Measurements from ENCODE around the gene HSF5.

Gene HSF5, protein sequence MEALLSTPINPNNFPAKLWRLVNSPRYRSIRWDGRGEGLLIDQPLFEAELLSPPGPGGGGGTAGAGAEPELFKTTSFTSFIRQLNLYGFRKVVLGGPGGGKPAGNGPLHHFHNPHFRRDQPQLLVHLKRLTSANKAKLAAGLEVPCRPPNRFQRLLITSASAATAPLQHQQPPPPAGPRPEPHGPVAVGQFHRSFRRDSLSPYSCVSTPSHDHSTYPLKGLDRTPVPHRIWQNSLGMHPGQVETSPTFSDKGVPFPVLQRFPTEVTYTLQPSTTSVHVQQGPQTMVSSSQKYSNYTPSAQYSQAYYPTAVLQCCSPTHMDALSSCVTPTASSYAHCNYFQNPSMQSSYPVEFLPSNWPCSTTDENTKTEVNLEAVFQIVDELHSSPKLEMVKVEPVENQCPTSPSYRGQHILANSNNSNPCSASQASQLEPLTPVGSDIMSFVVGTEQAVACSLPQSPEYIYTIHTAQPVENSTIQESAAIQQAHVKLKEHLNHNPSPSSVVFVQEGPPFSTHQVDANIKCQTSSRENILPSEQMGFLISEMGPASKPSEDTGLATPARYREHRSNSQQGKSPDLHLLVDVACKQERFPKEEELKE

DNA sequence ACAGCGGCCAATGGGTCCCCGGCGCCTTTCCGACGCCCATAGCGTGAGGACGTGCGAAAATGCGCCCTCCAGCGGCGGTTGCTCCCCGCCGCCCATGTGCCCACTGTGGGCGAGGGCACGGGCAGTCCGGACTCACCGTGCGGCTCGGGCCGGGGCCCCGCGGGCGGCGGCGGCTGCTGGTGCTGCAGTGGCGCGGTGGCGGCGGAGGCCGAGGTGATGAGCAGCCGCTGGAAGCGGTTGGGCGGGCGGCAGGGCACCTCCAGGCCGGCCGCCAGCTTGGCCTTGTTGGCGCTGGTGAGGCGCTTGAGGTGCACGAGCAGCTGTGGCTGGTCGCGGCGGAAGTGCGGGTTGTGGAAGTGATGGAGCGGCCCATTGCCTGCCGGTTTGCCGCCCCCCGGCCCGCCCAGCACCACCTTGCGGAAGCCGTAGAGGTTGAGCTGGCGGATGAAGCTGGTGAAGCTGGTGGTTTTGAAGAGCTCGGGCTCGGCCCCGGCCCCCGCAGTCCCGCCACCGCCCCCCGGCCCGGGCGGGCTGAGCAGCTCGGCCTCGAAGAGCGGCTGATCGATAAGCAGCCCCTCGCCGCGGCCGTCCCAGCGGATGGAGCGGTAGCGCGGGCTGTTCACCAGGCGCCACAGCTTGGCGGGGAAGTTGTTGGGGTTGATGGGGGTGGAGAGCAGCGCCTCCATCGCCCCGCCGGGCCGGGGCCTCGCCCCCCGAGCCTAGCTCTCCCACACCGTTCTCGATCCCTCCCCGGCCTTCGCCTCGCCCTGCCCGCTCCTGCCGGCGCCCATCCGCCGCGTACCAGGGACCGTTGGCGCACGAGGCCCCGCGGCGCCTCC is at the start of gene HSF5:
Gene HSF5 (minus strand): TSS at position 820 of the 839 bp plus-strand sequence. CDS start 134 bp downstream, at position 686.
- H3K4me3 ChIP-seq (ENCODE audit: low read depth, low read length), result no peak within 1 kb of the TSS

DNA sequence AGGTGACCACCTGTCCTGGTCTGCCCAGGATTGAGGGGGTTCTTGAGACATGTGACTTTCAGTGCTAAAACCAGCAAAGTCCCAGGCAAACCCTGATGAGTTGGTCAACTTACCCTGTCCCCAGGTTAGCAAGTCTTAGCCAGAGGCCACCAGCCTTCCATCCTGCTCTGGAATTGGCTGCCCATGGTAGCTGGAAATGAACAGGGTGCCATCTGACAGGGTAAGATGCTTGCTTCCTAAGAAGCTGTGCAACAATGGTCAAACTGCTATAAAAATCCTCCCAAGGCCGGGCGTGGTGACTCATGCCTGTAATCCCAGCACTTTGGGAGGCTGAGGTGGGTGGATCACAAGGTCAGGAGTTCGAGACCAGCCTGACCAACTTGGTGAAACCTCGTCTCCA is 49.1 kb upstream of the HSF5 start:
- no peak overlapping the region for H3K4me3 ChIP-seq (ENCODE audit: low read depth, low read length)

DNA sequence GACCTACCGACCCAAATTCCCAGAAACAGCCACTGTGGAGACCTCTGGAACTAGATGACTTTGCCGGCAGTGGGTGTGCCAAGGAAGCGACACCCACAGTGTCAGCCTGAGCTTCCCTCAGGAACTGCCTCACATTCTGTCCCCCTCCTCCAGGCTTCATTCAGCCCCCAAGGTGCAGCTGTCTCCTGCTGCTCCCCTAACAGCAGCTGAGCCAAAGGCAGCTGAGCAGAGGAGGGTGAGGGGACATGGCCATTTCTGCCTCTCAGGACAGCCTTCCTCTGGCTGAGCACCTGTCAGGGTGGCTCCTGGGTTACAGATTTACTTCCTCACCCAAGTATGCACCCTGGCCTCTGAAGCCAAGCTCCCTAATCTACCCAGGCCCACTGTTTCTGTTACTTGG is 48.3 kb upstream of the HSF5 start:
- no peak overlapping the region for H3K4me3 ChIP-seq (ENCODE audit: low read depth, low read length)

DNA sequence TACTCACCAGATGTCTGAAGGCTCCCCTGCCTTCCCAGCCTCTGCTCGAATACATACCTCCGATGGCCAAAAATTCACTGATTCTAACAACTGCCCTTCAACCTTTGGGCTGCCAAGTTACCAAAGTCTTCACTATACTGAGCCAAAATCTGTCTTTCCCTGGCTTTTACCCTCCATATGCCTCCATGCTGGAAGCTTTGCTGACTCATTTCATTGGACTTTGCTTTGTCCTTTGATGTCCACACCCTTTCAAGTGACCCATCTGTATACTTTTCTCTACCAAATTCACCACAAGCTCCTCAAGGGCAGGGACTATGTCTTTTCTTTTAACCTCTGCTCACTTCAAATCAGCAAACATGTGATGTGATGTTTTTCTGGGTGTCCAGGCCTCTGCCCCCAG is 47.2 kb upstream of the HSF5 start:
- H3K4me3 ChIP-seq (ENCODE audit: low read depth, low read length), result no peak overlapping the region

DNA sequence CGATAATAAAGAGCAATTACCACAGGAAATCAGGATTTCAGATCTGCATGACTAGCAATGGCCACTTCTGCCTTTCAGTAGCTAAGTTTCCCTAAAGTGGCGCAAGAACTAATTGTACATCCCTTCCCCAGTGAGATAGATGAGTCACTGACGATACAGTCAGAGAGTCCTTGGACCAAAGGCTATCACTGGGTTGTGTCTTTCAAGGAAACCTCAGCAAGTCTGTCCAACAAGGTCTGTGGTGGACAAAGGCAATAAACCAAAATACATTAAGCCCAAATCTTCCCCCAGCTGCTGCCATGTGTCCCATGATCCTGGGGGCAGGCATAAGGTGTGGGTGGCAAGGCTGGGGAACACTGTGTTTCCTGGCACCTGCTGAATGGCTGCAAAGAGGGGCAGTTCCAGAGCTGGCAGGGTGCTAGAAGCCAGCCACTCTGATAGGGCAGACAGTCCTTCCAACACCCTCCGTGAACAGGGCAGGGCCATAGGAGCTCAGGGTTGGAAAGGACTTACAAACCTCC is 46.8 kb upstream of the HSF5 start:
- H3K4me3 ChIP-seq (ENCODE audit: low read depth, low read length), result no peak overlapping the region

DNA sequence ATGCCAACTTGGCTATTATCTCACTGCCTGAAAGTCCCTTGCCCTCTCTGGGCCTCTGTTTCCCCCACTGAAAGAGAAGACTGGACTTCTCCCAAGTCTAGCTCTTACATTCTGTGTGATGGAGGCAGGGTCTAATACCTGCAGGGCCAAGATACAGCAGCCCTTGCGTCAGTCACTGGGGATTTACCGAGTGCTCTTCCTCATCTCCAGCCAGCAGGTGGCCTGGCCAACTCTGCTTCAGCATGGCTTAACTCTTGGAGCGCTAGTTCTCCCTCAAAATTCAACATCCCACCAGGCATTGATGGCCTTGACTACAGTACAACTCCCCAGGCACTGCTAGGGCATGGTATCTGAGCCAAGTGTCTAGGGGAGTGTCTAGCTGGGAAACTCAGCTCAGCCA is 46.1 kb upstream of the HSF5 start:
- no peak overlapping the region for H3K4me3 ChIP-seq (ENCODE audit: low read depth, low read length)

DNA sequence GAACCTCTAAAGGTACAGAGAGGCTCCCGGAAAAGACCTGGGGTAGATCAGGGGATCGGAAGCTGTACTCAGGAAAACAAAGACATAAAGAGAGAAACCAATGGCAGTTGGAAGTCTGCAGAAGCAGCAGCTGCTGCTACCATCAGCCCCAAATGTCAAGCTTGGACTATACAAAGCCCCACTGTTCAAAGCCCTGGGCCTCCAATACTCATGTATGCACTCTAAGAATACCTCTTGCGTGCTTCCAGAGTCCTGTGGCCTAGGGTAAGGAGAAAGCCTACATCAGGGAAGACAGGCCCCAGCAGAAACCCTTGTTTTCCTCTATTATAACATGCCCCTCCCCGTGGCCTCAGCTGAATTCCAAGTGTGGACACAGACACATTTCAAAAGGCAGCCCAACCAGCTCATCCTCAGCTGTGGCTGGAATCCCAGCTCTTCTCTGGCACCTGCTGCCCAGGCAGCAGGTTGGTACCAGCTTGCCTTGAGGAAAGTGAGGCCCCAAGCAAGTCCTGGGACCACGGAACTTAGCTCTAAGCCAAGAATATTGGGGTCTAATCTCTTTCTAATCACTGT is 45.5 kb upstream of the HSF5 start:
- no peak overlapping the region for H3K4me3 ChIP-seq (ENCODE audit: low read depth, low read length)

DNA sequence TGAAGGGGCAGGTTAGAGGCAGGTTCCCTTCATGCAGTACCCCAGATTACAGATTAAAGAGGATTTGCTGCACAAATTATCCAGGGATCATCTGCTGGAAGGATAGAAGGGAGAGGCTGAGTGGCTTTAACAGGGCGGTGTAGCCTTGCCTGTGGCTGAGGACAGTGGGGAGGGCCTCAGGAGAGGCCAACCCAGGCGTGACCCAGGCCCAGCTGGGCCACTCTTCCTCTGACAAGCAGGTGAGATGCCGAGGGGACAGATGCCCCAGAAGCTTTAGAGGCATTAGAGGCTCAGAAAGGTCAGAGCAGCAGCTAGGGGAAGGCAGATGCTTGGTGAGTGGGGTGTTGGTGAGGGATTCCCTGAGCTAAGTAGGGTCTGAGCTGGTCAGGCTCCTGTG is 44.3 kb upstream of the HSF5 start:
- H3K4me3 ChIP-seq (ENCODE audit: low read depth, low read length), result peak overlapping the region; percentile 76

DNA sequence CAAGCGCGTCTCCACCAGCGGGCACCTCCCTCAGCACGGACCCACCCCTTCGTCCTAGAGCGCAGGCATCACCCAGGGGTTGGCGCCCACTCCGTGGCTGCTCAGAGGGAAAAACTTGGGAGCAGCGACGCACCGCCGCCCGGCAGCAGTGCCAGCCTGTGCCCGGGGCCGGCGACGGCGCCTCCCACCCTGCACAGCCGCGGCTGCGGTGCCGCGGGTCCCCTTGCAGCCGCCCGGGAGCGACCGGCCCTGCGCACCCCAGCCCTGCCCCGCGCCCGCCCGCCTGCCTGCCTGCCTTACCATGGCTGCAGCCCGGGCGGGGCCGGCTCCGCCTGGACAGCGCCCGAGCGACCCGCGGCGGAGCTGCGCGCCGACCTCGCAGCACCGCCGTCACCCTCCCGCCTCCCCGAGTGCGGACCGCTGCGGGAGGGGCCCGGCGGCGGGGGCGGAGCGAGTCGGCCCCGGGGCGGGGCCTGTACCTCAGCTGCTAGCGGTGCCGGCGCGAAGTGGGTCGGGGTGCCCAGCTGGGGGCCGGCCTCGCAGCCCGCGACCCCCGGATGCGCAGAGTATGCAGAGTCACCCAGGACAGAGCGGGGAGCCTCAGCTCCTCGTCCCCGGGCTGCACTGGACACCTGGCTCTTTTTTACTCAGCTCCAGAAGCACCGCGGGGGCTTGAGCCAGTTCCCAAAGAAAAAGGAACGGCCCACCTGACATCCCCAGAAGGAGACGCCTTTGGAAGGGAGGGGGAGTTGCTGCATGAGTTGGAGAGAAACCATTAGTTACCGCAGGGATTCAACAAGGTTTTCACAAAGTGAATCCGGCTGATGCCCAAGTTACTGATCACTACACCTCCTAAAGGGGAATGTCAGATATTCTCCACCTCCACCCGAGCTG is 43.7 kb upstream of the HSF5 start:
- peak overlapping the region; percentile 76 for H3K4me3 ChIP-seq (ENCODE audit: low read depth, low read length)

DNA sequence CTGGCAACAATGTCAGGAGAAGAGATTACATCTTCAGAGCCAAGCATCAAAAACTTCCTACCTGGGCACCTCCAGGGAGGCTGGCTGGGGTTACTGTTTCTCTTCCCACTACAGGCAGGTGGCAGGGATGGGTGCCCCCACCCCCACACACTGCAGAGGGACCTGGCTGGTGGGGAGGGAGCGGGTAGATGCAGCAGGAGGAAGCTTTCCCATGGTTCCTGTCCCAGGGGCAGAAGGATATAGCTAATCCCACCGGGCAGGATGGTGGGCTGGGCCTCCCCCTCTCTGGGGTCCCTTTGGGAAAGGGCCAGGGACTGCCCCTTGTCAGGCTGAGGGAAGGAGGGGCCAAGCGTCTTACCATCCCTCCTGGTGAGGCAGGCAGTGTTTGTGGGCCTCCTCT is 42.9 kb upstream of the HSF5 start:
- H3K4me3 ChIP-seq (ENCODE audit: low read depth, low read length), result peak overlapping the region; percentile 76

DNA sequence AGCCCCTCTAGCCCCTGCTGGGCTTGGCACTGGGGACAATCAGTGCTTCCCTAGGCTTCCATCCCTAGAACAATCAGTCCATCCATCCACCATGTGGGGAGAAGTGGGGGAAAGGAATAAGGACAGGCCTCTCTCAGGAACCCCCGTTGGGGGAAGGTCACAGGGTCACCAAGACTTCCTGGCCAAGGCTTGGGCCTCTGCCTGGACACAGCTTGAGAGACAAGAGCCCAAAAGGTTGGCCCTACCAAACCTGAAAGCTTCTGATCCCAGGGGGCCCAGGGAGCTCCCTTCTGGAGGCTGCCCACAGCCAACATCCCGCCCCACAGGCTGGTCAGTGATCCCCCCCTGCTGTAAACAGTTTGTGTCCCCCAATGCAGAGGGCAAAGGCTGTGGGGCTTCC is 42.4 kb upstream of the HSF5 start:
- H3K4me3 ChIP-seq (ENCODE audit: low read depth, low read length), result no peak overlapping the region

DNA sequence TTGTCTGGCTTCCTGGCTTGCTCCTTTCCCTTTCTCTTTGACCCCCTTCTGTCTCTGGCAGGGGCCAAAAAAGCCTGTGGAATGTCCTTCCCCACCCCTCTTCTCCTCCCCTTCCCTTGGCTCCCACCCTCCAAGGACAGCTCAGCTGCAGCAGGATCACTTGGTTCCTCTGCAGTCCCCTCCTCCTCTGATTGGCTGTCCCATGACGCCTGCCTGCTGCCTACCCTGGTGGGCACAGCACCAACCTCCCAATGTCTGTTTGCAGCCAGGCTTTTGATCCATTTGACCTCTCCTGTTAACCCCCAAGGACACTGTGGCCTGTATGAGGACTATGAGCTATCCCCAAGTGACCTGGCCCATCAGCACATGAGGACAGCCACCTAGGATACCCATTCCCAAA is 41.1 kb upstream of the HSF5 start:
- no peak overlapping the region for H3K4me3 ChIP-seq (ENCODE audit: low read depth, low read length)

DNA sequence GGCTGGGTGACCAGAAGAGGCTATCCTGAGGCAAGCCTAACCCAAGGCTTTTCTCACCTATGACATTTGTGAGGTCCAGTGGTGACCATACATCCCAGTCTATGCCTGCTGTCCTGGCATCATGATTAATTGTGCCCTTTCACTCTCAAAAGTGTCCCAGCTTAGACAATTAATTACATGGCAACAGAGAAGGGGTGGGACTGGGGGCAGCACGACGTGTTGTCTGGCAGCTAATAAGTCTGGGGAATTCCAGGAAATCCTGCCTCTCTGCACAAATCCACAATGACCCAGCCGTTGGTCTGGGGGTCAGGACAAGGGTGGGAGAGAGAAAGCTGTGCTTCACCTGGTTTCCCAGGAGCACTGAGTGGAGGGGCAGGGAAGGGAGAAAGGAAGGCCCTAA is 40.2 kb upstream of the HSF5 start:
- no peak overlapping the region for H3K4me3 ChIP-seq (ENCODE audit: low read depth, low read length)

DNA sequence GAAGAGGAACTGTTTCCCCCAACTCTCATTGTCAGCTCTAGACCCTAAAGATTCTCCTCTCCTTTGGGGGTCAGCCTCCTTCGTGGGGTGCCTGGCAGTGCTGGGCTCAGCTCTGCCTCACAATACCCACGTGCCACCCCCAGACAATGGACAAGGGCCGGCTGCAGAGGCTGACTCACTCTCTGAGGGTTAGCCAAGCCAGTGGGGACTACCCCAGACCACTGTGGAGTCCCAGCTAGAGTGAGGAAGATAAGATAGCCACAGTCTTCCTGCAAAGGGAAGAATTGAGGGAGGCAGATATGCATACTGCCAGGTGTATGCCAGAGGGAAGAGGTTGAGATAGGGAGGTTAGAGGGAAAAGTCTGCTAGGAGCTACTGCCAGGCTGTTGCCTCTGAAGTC is 39.7 kb upstream of the HSF5 start:
- H3K4me3 ChIP-seq (ENCODE audit: low read depth, low read length), result no peak overlapping the region

DNA sequence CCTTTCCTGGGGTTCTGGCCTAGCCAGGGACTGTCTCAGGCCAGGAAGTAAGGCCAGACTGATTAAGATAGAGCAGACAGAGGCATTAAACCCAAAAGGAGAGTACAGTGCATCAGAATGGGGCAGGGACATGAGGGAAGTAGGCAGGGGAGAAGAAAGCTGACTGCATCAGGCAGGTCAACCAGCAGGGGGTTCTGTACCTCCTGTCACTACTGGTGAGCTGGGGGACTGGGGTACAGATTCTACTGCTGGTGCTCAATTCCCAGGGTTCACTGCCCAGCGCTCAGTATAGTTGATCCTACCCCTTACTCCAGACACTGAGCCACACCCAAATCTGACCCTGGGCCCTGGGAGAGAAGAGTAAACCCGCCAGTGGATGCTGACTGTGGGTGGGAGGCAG is 39.1 kb upstream of the HSF5 start:
- H3K4me3 ChIP-seq (ENCODE audit: low read depth, low read length), result no peak overlapping the region

DNA sequence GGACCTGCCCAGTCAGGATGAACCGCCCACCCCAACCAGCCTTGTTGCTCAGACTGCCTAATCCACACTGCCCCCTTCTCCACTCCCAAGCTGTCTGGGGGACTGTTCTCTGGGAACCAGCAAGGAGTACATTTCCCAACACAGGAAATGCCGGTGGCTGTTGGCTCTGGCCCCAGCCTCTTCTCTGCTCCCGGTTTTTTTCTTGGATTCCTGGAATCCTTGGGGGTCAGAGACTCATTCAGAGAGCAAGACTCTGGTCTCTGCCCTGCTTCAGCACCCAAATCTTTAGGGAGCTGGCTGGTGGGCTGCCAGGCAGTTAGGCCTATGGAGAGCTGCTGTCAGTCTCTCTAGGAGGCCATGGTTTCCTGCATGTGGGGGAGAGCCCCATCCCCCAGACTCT is 37.0 kb upstream of the HSF5 start:
- no peak overlapping the region for H3K4me3 ChIP-seq (ENCODE audit: low read depth, low read length)

DNA sequence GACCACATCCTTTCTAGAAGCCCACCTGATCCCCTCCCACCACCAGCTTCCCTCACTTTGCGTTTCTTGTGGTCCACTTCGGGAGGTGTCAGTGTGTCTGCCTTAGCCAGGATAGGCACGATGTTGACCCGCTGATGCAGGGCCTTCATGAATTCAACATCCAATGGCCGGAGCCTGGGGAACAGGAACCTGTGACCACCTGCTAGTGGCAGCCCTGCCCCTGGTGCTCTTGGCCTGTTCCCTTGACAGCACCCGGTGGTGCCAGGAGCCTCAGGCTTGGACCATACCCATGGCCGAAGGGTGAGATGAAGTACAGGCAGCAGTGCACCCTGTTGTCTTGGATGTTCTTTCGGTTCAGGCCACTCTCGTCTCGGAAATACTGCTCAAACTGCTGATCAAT is 33.5 kb upstream of the HSF5 start:
- no peak overlapping the region for H3K4me3 ChIP-seq (ENCODE audit: low read depth, low read length)

DNA sequence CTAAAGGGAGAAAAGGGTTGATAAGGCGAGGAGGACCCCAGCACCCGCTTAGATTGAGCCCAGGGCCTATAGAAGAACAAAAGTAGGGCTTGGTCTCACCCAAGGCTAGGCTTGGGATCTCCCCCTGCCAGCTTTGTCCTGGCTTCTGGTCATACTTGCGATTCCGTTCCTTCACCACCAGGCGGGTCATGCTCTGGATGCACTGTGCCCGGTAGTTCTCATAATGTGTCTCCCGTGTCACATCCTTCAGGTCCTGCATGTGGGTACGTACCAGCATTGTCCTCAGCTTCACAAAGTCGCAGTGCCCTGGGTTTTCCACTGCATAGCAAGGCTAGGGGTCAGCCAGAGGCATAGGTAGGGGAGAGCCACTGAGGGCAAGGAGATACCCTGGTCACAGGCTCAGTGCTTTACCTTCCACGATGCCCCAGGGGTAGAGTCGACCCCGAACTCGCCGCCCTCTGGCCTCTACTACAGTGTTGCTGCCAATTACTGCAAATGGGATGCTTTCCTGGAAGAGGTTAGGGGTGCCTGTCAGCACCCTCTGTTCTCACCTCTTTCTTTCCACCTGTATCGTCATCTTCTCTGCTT is 32.7 kb upstream of the HSF5 start:
- no peak overlapping the region for H3K4me3 ChIP-seq (ENCODE audit: low read depth, low read length)

DNA sequence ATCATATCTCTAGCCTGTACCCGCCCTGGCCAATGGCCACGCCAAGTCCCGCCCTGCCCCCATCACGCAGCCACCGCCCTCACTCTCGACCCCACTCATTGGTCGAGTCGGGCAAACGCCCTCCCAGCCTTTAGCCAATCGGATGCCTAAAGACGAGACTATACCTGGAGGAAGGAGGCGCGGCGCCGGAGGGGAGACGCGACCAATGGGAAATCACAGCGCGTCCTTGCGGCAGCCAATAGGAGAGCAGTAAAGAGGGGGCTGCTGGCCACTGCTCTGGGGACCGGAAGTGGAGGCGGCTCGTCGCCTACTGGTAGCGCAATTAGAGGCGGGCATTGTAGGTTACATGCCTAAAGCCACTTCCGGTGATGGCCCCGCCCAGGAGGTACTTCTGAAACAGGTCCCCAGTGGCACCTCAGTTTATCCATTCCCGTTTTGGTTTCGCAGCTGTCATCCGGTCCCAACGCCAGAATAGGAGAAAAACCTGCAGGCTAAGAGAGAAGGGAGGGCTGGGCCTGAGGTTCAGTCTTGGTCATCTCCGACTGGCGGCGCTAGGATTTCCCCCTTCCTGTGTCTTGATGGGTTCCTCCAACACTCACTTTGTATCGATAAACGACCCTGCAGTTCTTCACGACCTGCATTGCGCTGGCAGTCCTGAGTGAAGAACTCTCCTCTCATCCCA is 29.9 kb upstream of the HSF5 start:
- peak overlapping the region; percentile 77 for H3K4me3 ChIP-seq (ENCODE audit: low read depth, low read length)
